GM18508 (cell line): ENCODE measurements around the gene FRY.
"Not testable (repeated sequence)": the region's sequence is repeated elsewhere in the genome, so short reads cannot be mapped to it uniquely, and the experiment has no call there.

Experiments used
- ATAC-seq: cut with Tn5 transposase; IDR thresholded peaks from one replicate; pipeline ENCODE4 v1.9.1; 2021; ENCODE audit warnings: moderate number of reproducible peaks; ENCODE audit not compliant: insufficient read depth, unreplicated experiment

The FRY gene

GRCh38 chr13:32031025-32031814 lies at the start of gene FRY:
FRY (plus strand) TSS chr13:32031774; CDS start chr13:32031796, 22 bp downstream.
- peak; percentile 46 for ATAC-seq

- ATAC-seq, result no peak
Observed at GRCh38 chr13:31982124-31982523, 49.5 kb upstream of the FRY start.

- no peak for ATAC-seq
Observed at GRCh38 chr13:31982540-31982939, 49.0 kb upstream of the FRY start.

GRCh38 chr13:31983696-31984095 lies 47.9 kb upstream of the FRY start:
- not testable (repeated sequence) for ATAC-seq

GRCh38 chr13:31984388-31984787 lies 47.2 kb upstream of the FRY start:
- not testable (repeated sequence) for ATAC-seq

GRCh38 chr13:31986676-31987470 lies 44.7 kb upstream of the FRY start:
- ATAC-seq, result no peak

GRCh38 chr13:31987535-31988170 lies 43.9 kb upstream of the FRY start:
- ATAC-seq, result no peak

GRCh38 chr13:31994367-31994766 lies 37.2 kb upstream of the FRY start:
- not testable (repeated sequence) for ATAC-seq

- ATAC-seq, result no peak
Observed at GRCh38 chr13:31996601-31997000, 35.0 kb upstream of the FRY start.

GRCh38 chr13:31997641-31998040 lies 33.9 kb upstream of the FRY start:
- ATAC-seq, result no peak

GRCh38 chr13:31998131-31998530 lies 33.4 kb upstream of the FRY start:
- no peak for ATAC-seq

- ATAC-seq, result not testable (repeated sequence)
Observed at GRCh38 chr13:32000754-32001153, 30.8 kb upstream of the FRY start.

- ATAC-seq, result peak; percentile 68
Observed at GRCh38 chr13:32001154-32001768, 30.3 kb upstream of the FRY start.

GRCh38 chr13:32001769-32002168 lies 29.8 kb upstream of the FRY start:
- ATAC-seq, result no peak

- ATAC-seq, result no peak
Observed at GRCh38 chr13:32002873-32003272, 28.7 kb upstream of the FRY start.

GRCh38 chr13:32007494-32007893 lies 24.1 kb upstream of the FRY start:
- no peak for ATAC-seq

- no peak for ATAC-seq
Observed at GRCh38 chr13:32008518-32009175, 22.9 kb upstream of the FRY start.

- ATAC-seq, result no peak
Observed at GRCh38 chr13:32009362-32009761, 22.2 kb upstream of the FRY start.

- ATAC-seq, result no peak
Observed at GRCh38 chr13:32010136-32010535, 21.4 kb upstream of the FRY start.

GRCh38 chr13:32011971-32012370 lies 19.6 kb upstream of the FRY start:
- ATAC-seq, result no peak
